IMR-90 (cell line): ENCODE data around the gene CRLF2.

Source experiments
- CEBPB ChIP-seq: IDR thresholded peaks from 2 replicates; pipeline ENCODE4 v1.6.1; 2012; ENCODE audit warnings: low read depth, low read length, improper control_type of control experiment
- CHD1 ChIP-seq: IDR thresholded peaks from 2 replicates; pipeline ENCODE4 v1.6.1; 2012; ENCODE audit warnings: low read depth, low read length, improper control_type of control experiment
- FOS ChIP-seq: fragments of 150-350 bp; IDR thresholded peaks from 2 replicates; pipeline ENCODE4 v1.6.1; 2016; ENCODE audit warnings: low read depth, low read length
- MAZ ChIP-seq: IDR thresholded peaks from 2 replicates; pipeline ENCODE4 v1.6.1; 2012; ENCODE audit warnings: low read depth, mild to moderate bottlenecking, low read length, improper control_type of control experiment, moderate library complexity, borderline replicate concordance
- MXI1 ChIP-seq: IDR thresholded peaks from 2 replicates; pipeline ENCODE4 v1.6.1; 2012; ENCODE audit warnings: low read depth, mild to moderate bottlenecking, low read length, moderate library complexity, borderline replicate concordance
- POLR2A ChIP-seq: IDR thresholded peaks from 2 replicates; pipeline ENCODE4 v1.6.1; 2012; ENCODE audit warnings: mild to moderate bottlenecking, low read depth, low read length
- RAD21 ChIP-seq: IDR thresholded peaks from 2 replicates; pipeline ENCODE4 v1.6.1; 2012; ENCODE audit warnings: low read length, improper control_type of control experiment
- RCOR1 ChIP-seq: IDR thresholded peaks from 2 replicates; pipeline ENCODE4 v1.6.1; 2012; ENCODE audit warnings: mild to moderate bottlenecking, low read length, improper control_type of control experiment; ENCODE audit not compliant: insufficient replicate concordance
- TF ChIP-seq, protein P1 (sequence below): conservative IDR thresholded peaks from 2 replicates; pipeline ENCODE4 v1.5.1; 2012; ENCODE audit warnings: mild to moderate bottlenecking, low read depth, low read length, improper control_type of control experiment
- TF ChIP-seq, protein P2 (sequence below): fragments of 150-350 bp; IDR thresholded peaks from 2 replicates; pipeline ENCODE4 v1.6.1; 2016; ENCODE audit warnings: low read depth, mild to moderate bottlenecking, low read length, moderate library complexity, borderline replicate concordance

DNA sequence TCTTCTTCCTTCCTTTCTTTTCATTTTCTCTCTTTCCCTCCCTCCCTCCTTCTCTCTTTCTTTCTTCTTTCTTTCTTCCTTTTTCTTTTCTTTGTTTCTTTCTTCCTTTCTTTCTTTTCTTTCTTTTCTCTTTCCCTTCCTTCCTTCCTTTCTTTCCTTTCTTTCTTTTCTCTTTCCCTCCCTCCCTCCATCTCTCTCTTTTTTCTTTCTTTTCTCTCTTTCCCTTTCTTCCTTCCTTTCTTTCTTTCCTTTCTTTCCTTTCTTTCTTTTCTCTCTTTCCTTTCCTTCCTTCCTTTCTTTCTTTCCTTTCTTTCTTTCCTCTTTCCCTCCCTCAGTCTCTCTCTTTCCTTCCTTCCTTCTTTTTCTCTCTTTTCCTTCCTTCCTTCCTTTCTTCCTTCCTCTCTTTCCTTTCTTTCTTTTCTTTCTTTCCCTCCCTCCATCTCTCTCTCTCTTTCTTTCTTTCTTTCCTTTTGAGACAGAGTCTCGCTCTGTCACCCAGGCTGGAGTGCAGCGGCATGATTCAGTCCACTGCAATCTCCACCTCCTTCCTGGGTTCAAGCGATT is 44.4 kb downstream of the CRLF2 start:
- TF ChIP-seq CEBPB (no peak), POLR2A (no peak), MXI1 (no peak), MAZ (no peak), RAD21 (no peak), RCOR1 (no peak), FOS (no peak), CHD1 (no peak)
- TF ChIP-seq, protein P1, sequence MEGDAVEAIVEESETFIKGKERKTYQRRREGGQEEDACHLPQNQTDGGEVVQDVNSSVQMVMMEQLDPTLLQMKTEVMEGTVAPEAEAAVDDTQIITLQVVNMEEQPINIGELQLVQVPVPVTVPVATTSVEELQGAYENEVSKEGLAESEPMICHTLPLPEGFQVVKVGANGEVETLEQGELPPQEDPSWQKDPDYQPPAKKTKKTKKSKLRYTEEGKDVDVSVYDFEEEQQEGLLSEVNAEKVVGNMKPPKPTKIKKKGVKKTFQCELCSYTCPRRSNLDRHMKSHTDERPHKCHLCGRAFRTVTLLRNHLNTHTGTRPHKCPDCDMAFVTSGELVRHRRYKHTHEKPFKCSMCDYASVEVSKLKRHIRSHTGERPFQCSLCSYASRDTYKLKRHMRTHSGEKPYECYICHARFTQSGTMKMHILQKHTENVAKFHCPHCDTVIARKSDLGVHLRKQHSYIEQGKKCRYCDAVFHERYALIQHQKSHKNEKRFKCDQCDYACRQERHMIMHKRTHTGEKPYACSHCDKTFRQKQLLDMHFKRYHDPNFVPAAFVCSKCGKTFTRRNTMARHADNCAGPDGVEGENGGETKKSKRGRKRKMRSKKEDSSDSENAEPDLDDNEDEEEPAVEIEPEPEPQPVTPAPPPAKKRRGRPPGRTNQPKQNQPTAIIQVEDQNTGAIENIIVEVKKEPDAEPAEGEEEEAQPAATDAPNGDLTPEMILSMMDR = no peak
- TF ChIP-seq, protein P2, sequence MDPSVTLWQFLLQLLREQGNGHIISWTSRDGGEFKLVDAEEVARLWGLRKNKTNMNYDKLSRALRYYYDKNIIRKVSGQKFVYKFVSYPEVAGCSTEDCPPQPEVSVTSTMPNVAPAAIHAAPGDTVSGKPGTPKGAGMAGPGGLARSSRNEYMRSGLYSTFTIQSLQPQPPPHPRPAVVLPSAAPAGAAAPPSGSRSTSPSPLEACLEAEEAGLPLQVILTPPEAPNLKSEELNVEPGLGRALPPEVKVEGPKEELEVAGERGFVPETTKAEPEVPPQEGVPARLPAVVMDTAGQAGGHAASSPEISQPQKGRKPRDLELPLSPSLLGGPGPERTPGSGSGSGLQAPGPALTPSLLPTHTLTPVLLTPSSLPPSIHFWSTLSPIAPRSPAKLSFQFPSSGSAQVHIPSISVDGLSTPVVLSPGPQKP = no peak
